DMS 273 treated with DMSO at 0.1 percent for 48 hours (cell line): ENCODE data around the gene GJC2.

ENCODE experiments used
- DNase-seq: peaks from one replicate; lab custom pipeline; 2025; lab: John Stamatoyannopoulos, UW

The GJC2 gene

DNA sequence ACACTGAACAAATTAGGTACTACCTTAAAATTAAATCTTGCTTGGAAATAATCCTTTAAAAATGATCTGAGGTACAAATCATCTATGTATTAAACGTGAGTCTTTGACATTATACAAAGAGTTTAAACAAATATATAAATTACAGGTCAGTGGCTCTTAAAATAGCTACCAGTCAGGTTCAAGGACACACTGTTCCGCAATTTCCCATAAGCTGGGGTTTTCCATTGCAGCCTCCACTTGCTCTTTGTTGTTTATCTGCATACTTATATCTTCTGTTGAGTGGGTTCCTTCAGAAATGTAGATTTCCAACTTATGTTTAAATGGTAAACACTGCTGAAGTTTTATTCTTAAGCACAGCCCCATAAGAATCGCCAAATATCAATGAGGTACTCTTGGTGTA lies 34.9 kb upstream of the GJC2 start:
- no peak for DNase-seq

- no peak for DNase-seq
These were observed 32.4 kb upstream of the GJC2 start for GRCh38 chr1:228117335-228117734.

- no peak for DNase-seq
These were observed 31.7 kb upstream of the GJC2 start for GRCh38 chr1:228118040-228118439.

DNA sequence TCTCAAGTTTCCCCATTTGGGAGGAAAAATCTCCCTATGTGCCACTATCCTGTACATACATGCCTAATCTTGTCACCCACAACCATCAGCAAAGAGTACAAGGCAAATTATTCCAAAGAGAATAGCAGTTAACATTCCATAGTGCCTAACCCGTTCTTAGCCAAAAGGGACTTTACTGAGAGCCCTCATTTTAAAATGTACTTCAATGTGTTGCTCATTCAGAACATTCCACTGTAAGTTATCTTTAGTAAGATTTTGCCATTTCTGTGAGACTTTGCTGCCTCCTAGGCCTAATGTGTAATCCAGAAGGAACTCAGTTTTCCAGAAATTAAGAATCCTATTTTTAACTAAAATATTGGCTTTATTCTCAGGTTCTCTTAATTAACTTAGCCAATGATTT lies 29.4 kb upstream of the GJC2 start:
- no peak for DNase-seq

- DNase-seq, result no peak
These were observed 28.8 kb upstream of the GJC2 start for GRCh38 chr1:228120857-228121489.

- no peak for DNase-seq
These were observed 26.7 kb upstream of the GJC2 start for GRCh38 chr1:228122921-228123441.

- DNase-seq, result no peak
These were observed 26.2 kb upstream of the GJC2 start for GRCh38 chr1:228123505-228123904.

DNA sequence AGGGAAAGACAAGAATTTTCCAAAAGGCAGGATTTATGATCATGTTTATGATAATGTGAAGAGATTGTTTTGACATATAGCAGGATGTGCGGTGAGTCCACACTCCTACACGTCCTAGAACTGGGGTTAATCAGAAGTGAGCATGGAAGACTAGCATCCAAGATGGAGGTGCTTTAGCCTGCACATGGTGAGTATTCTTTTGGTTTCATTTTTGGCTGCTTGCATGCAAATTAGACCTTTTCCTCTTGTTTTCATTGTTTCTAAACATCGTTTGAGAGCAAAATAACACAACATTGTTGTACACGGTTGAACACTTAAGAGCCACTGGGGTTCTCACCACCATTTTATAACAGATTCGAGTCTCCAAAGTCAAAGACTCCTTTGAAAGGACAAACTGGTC lies 24.5 kb upstream of the GJC2 start:
- DNase-seq, result no peak

DNA sequence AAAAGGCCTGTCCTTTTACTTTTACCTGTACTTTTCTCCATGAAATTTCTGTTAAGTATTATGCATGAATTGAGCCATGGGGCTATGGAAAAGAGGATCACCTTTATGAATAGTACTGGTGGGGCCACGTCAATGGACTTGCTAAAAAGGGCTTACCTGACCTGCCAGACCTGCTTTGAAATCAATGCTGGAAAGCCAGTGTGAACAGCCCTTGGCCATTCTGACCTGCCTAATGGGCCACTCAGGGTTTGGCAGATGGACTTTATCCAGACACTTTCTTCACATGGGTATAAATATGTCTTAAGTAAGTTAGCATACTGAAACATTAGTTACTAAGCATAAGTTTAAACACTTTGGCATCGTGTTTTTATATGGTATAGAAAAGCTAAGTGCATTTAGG lies 18.0 kb upstream of the GJC2 start:
- DNase-seq, result no peak

- DNase-seq, result no peak
These were observed 15.1 kb upstream of the GJC2 start for GRCh38 chr1:228134591-228134990.

DNA sequence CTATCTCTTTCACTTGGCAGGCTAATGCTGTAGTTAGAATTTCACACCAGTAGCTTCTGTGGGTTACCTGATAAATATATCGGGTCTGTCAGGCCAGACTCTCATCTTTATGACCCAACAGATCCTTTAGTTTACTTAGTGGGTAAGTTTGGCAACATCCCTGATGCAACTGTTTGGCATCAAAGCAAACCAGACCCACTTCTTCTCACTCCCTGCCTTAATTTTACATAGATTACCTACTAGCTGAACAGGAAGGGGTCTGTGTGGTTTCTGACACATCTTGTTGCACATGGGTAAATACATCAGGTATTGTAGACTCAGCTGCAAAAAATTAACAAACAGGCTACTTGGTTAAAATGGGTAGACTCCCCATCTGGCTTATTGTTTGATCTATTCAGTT lies 12.8 kb upstream of the GJC2 start:
- no peak for DNase-seq

DNA sequence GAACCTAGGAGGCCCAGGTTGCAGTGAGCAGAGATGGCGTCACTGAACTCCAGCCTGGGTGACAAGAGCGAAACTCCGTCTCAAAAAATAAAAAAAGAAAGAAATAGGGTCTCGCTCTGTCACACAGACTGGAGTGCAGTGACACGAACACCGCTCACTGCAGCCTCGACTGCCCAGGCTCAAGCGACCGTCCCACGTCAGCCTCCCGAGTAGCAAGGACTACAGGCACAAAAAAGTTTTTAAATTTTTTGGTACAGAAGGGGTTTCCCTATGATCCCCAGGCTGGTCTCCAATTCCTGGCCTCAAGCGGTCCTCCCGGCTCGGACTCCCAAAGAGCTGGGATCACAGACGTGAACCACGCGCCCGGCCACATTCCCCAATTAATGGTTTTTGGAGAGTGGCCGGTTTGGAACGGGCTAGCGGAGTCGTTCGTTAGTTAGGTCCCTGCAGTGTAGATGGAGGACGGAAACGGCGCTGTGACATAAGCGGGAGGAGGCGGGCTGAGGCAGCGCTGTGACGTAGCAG lies 10.3 kb upstream of the GJC2 start:
- DNase-seq, result no peak

DNA sequence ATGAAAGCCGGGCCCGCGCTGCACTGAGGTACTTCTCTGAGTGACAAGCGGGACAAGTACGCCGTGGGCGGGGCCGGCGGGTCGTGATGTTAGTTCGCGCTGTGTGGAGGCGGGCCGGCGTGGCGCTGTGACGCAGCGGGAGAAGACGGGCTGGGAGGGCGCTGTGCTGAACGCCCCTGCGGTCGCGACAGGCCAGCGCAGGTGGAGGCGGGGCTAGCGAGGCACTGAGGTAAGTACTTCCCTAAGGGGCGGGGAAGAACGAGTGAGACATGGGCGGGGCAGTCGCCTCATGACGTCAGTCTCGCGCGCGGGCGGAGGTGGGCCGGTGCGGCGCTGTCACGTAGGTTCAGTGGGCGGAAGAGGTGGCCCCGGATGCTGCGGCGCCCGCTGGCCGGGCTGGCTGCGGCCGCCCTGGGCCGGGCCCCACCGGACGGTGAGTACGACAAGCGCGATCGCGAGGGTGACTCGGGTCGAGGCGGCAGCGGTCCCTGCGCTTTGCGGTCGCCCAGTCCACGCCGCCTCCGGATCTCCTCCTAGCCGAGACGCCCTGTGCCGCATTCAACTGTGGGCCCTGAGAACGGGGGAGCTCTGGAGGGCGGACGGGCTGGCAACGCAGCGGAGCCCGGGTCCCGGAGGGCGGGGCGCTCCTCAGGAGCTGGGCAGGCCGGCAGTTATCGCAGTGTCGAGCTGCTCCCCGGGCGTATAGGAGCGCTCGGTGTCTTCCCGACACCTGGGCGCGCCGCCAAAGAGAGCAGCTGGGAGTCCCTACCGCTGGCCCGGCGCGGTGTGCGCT lies 9.6 kb upstream of the GJC2 start, which contains the start of gene GUK1:
Gene GUK1 (plus strand): TSS at position 349 of the 793 bp plus-strand sequence. CDS start 24 bp downstream, at position 373.
- DNase-seq, result peak; percentile 98

DNA sequence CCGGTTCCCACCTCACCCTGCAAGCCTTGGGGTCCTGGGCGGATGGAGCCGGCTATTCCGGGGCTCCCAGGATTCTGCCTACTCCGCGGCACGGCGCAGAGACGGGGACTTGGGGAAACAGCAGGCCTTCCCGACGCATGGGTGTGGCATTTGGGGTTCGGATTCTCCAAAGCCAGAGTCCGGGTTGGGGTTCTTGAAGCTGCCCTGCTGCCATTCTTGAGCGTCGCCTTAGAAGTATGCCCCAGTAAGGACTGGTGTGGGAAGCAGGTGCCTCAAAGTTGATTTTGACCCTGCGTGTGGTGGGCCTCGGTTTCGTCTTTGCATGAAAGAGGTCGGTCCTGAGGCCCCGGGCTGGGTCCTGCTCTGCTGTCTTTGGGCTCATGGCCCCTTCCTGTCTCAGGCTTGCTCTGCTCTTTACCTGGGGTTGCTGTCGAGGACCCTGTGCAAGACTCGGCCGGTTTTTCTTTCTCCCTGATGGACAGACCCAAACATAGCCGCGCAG lies 9.0 kb upstream of the GJC2 start:
- no peak for DNase-seq

- no peak for DNase-seq
These were observed 8.3 kb upstream of the GJC2 start for GRCh38 chr1:228141226-228142044.

DNA sequence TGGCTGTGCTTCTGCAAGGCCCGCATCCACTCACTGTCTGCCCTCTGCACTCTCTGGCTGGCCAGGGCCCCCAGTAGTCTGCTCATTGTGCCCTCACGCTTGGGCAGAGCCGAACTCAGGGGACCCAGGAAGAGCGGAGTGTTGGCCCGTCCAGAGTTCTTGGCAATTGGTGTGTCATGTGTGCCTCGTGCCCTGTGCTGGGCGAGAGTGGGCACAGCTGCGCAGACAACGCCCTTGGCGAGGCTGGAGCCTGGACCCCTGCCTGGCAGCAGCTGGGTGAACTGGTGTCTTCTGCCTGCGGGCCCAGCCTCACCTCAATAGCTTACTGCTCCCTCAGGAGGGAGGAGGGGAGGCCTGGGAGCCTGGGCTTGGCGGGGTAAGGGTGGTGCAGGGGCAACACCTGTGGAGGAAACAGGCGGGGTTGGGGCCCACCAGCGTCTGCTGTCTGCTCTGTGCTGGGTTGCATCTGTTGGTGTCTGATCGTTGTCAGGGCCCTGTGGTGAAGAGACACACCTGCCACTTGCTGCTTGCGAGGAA lies 7.5 kb upstream of the GJC2 start:
- no peak for DNase-seq

- no peak for DNase-seq
These were observed 7.0 kb upstream of the GJC2 start for GRCh38 chr1:228142701-228143136.

- DNase-seq, result no peak
These were observed 6.1 kb upstream of the GJC2 start for GRCh38 chr1:228143480-228144192.

DNA sequence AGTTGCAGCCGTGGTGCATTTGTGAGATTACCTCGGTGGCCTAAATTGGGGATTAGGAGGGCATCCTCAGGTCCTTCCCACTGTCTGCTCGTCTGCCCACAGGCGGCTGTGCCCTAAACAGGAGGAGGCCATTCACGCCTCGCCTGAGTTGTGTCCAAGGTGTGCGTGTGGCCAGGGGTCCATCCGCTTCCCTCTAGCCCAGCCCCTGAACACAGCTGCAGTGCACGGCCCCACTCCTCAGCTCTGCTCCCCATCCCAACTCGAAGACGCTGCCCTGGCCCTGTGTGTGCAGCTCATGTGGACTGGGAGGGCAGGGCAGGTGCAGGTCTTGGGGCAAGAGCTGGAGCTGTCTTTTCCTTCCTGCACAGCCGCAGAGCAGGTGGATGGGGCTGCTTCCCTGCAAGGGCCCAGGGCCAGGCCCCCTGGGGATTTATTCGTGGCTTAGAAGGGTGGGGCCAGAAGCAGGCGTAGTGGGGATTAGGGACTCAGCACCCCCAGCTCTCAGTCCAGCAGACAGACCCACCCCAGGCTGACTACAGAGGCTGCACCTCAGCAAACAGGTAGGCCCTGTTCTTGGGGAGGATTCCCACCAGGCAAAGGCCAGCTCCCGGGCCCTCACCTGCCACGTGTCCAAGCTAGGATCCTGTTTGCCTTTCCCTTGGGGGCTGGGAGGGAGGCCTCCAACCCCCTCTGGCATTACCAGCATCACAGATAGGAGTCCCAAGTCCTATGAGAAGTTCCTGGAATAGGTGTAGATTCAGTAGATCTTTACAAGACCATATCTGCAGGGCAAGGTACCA lies 5.3 kb upstream of the GJC2 start:
- no peak for DNase-seq

DNA sequence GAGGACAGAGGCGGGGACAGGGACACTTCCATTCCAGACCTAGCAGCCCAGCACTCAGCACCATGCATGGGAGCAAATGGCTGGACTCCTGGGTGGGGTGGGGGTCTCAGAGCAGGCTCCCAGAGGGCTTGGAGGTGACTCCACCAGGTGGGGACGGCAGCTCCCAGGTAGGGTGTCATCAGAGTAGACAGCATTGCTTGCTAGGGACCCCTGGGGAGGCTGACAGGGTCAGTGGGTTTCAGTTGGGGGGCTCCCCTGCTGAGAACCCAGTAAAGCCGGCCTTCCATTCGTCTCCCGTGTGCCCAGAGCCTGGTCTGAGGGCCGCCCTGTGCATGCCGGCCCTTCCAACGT lies 4.8 kb upstream of the GJC2 start:
- DNase-seq, result no peak
